Endothelial cell (in vitro differentiated cells): ENCODE results near the gene SAPCD1. TPM values are rescaled to one million over a fixed set of nuclear protein-coding genes. Genes with fewer than 3 reads are reported as not detected.
"Not testable (repeated sequence)": the region's sequence is repeated elsewhere in the genome, so short reads cannot be mapped to it uniquely, and the experiment has no call there.

Source experiments
- DNase-seq: peaks from one replicate; pipeline ENCODE4 v3.0.0; 2021; ENCODE audit warnings: low spot score
- H3K27ac Mint-ChIP-seq: one replicate; pipeline ENCODE4 v1.8.0; 2021; ENCODE audit warnings: mixed read lengths, inconsistent platforms; ENCODE audit not compliant: unreplicated experiment
- H3K27me3 Mint-ChIP-seq: one replicate; pipeline ENCODE4 v1.8.0; 2021; ENCODE audit warnings: mild to moderate bottlenecking, moderate library complexity, mixed read lengths, inconsistent platforms; ENCODE audit not compliant: unreplicated experiment
- H3K36me3 Mint-ChIP-seq: one replicate; pipeline ENCODE4 v1.8.0; 2021; ENCODE audit warnings: mild to moderate bottlenecking, low read depth, mixed read lengths, inconsistent platforms; ENCODE audit not compliant: unreplicated experiment
- H3K4me1 Mint-ChIP-seq: one replicate; pipeline ENCODE4 v1.8.0; 2021; ENCODE audit warnings: mild to moderate bottlenecking, mixed read lengths, inconsistent platforms; ENCODE audit not compliant: unreplicated experiment
- H3K4me3 Mint-ChIP-seq: one replicate; pipeline ENCODE4 v1.8.0; 2021; ENCODE audit warnings: mild to moderate bottlenecking, mixed read lengths, inconsistent platforms; ENCODE audit not compliant: unreplicated experiment
- H3K9me3 Mint-ChIP-seq: one replicate; pipeline ENCODE4 v1.8.0; 2021; ENCODE audit warnings: mixed read lengths, inconsistent platforms; ENCODE audit not compliant: unreplicated experiment
- CTCF ChIP-seq: fragments of 200-600 bp; sonication (generic); IDR thresholded peaks from one replicate; pipeline ENCODE4 v1.5.0; 2021; ENCODE audit warnings: antibody characterized with exemption; ENCODE audit not compliant: unreplicated experiment
- total RNA-seq: library from RNA; stranded (reverse); fragmentation: NEBNext Ultra II Directional; extraction: Animal tissue kit (Norgen Biotek cat#: 25700); gene quantifications from one replicate; pipeline ENCODE4 v1.2.1, GENCODE V29; 2021; ENCODE audit not compliant: unreplicated experiment

The SAPCD1 gene
- total RNA-seq, 1 donor from 2014 or later, result 2.4 TPM

- Mint-ChIP-seq H3K36me3 (peaks cover 12% of the 10 kb centered on the region), H3K4me1 (peaks cover 19% of the 10 kb centered on the region), H3K4me3 (peak overlapping the region; percentile 98), H3K9me3 (no peaks in the 10 kb centered on the region), H3K27me3 (peaks cover 8% of the 10 kb centered on the region), H3K27ac (peak overlapping the region; percentile 97)
- DNase-seq, result no peak
- no peak for TF ChIP-seq CTCF
Observed at GRCh38 chr6:31794866-31795615, 32.6 kb downstream of the SAPCD1 start.

- peak within 1 kb of the TSS; percentile 98 for H3K4me3 Mint-ChIP-seq
Observed at GRCh38 chr6:31795616-31796298, 33.3 kb downstream of the SAPCD1 start, which contains the start of gene VARS1. TSS of gene VARS1 (minus strand) at chr6:31795752. CDS start at chr6:31795217, 535 bp downstream.

GRCh38 chr6:31796993-31797385 is 34.5 kb downstream of the SAPCD1 start:
- Mint-ChIP-seq H3K27ac (no peak overlapping the region), H3K4me1 (peaks cover 14% of the 10 kb centered on the region), H3K4me3 (peak overlapping the region; percentile 75), H3K36me3 (peaks cover 4% of the 10 kb centered on the region), H3K9me3 (no peaks in the 10 kb centered on the region), H3K27me3 (peaks cover 6% of the 10 kb centered on the region)
- DNase-seq, result no peak
- no peak for TF ChIP-seq CTCF

More at GRCh38 chr6:31795616-31796298, 33.3 kb downstream of the SAPCD1 start, which contains the start of gene VARS1:
- Mint-ChIP-seq H3K27me3 (peaks cover 8% of the 10 kb centered on the region), H3K27ac (peak within 1 kb of the TSS; percentile 97), H3K36me3 (peaks cover 9% of the 10 kb centered on the region), H3K9me3 (no peaks in the 10 kb centered on the region), H3K4me1 (peaks cover 16% of the 10 kb centered on the region)
- peak; percentile 74 for TF ChIP-seq CTCF
- DNase-seq, result peak; percentile 82

- TF ChIP-seq CTCF, result no peak
- Mint-ChIP-seq H3K9me3 (no peaks in the 10 kb centered on the region), H3K4me1 (peaks cover 14% of the 10 kb centered on the region), H3K4me3 (no peak overlapping the region), H3K27ac (no peak overlapping the region), H3K36me3 (peaks cover 4% of the 10 kb centered on the region), H3K27me3 (peaks cover 6% of the 10 kb centered on the region)
- no peak for DNase-seq
Observed at GRCh38 chr6:31797588-31797987, 35.1 kb downstream of the SAPCD1 start.

GRCh38 chr6:31799781-31800180 is 37.3 kb downstream of the SAPCD1 start:
- H3K27ac Mint-ChIP-seq, result no peak overlapping the region
- DNase-seq, result no peak
- H3K27me3 Mint-ChIP-seq, result peaks cover 6% of the 10 kb centered on the region
- H3K4me1 Mint-ChIP-seq, result peaks cover 8% of the 10 kb centered on the region
- no peak overlapping the region for H3K4me3 Mint-ChIP-seq
- H3K36me3 Mint-ChIP-seq, result peaks cover 4% of the 10 kb centered on the region
- no peaks in the 10 kb centered on the region for H3K9me3 Mint-ChIP-seq
- no peak for TF ChIP-seq CTCF

GRCh38 chr6:31801031-31801927 is 38.8 kb downstream of the SAPCD1 start:
- not testable (repeated sequence) for H3K27ac Mint-ChIP-seq, DNase-seq, H3K4me3 Mint-ChIP-seq, H3K4me1 Mint-ChIP-seq, H3K36me3 Mint-ChIP-seq, H3K9me3 Mint-ChIP-seq, H3K27me3 Mint-ChIP-seq
